ENCODE data around the gene RAB10. TPM values are rescaled to one million over a fixed set of nuclear protein-coding genes. Genes with fewer than 3 reads are reported as not detected.

RAB10 gene
- total and polyA plus RNA-seq, 2 of the 13 experiments (the other 11 are each of a cell fraction or from before 2014, with no cell fraction given): 48.2 to 120 TPM

GRCh38 chr2:26178746-26179436 is 145.0 kb downstream of the RAB10 start:
- no peak overlapping the region; the same call in 1 of the 2 replicates for H3K9ac ChIP-seq (ENCODE audit: insufficient read depth, low read depth, low read length)
- CTCF ChIA-PET (ENCODE audit: low intra/inter-chr PET ratio, low total read pairs): no interaction called here
- in situ Hi-C loops (cut with HindIII; ENCODE audit: extremely low pct_ligation_motif_present, low pct_unique_long_range_greater_than_20kb): no loop called here
- H4K20me1 ChIP-seq (ENCODE audit: insufficient read depth, low read length): no peaks in the 10 kb centered on the region
- POLR2A ChIA-PET: no interaction called here
- BruUV-seq (replicated peaks): no TSS peak
- no peak overlapping the region for H3K27ac ChIP-seq (ENCODE audit: extremely low read length, insufficient read depth, low read length)
- peaks cover 26% of the 10 kb centered on the region for H3K4me1 ChIP-seq (ENCODE audit: insufficient read depth, low read length)
- H3K79me2 ChIP-seq (ENCODE audit: insufficient read depth, low read length): no peaks in the 10 kb centered on the region
- no peak overlapping the region for H2AFZ ChIP-seq (ENCODE audit: low read length)
- H3K36me3 ChIP-seq (replicated peaks in 1 of 2; ENCODE audit: control insufficient read depth in 1 of 2, insufficient read depth in 2 of 2, low read length in 2 of 2): no peaks in the 10 kb centered on the region
- H3K27me3 ChIP-seq (ENCODE audit: control insufficient read depth in 1 of 2, insufficient read depth in 2 of 2, low read length in 2 of 2): peaks cover 14 to 64% of the 10 kb centered on the region in 2 experiments; a peak in 4 of 5 replicates
- peak; percentile 34 for ATAC-seq
- H3K4me3 ChIP-seq (replicated peaks in 1 of 3; ENCODE audit: insufficient read depth in 1 of 3, low read depth in 2 of 3, low read length in 3 of 3): peak overlapping the region; percentile 40 to 74 (median 64)
- intact Hi-C loops (cut with micrococcal nuclease; ENCODE audit: unreplicated experiment): no loop called here
- H3K9me3 ChIP-seq (ENCODE audit: low read length): no peaks in the 10 kb centered on the region
- WGBS (ENCODE audit: low lambda C conversion rate): 5% methylated on average over 29 of the region's 48 CpGs
- DNase-seq (ENCODE audit: low spot score): no peak
- FAIRE-seq: no peak
- peak overlapping the region; percentile 90 for H3K4me2 ChIP-seq (ENCODE audit: low read depth, low read length)
- no peak for TF ChIP-seq ZNF609 (CRISPR knock-in tag; IDR thresholded peaks at IDR 0.05; ENCODE audit: borderline replicate concordance)
- TF ChIP-seq ZNF292 (CRISPR knock-in tag; IDR thresholded peaks at IDR 0.05; ENCODE audit: borderline replicate concordance, low read depth): no peak
- no peak for TF ChIP-seq JUN (CRISPR knock-in tag; IDR thresholded peaks at IDR 0.05)
- TF ChIP-seq SMARCE1 (IDR thresholded peaks at IDR 0.05; ENCODE audit: borderline replicate concordance): no peak
- 0 out of 2 replicates have a peak, but pooled peaks have one; percentile 9 for TF ChIP-seq SAP130 (CRISPR knock-in tag; IDR thresholded peaks at IDR 0.05; ENCODE audit: low read depth)
- no peak for TF ChIP-seq ZNF24 (IDR thresholded peaks at IDR 0.05)
- no peak for TF ChIP-seq ZSCAN5A (CRISPR knock-in tag; IDR thresholded peaks at IDR 0.05; ENCODE audit: borderline replicate concordance)
- no peak for TF ChIP-seq TFDP1 (CRISPR knock-in tag; IDR thresholded peaks at IDR 0.05; ENCODE audit: borderline replicate concordance)
- TF ChIP-seq SNAPC5 (CRISPR knock-in tag; IDR thresholded peaks at IDR 0.05; ENCODE audit: borderline replicate concordance): no peak
- no peak for TF ChIP-seq KLF11 (CRISPR knock-in tag; IDR thresholded peaks at IDR 0.05)
- no peak for TF ChIP-seq ZNF205 (CRISPR knock-in tag; IDR thresholded peaks at IDR 0.05)
- TF ChIP-seq NR2C2 (CRISPR knock-in tag; IDR thresholded peaks at IDR 0.05; ENCODE audit: borderline replicate concordance): no peak
- peak; percentile 62 for TF ChIP-seq YY1 (IDR thresholded peaks at IDR 0.05; ENCODE audit: insufficient read depth, insufficient replicate concordance, low read depth, low read length)
- TF ChIP-seq BCL6 (CRISPR knock-in tag; IDR thresholded peaks at IDR 0.05): no peak
- TF ChIP-seq CREM (IDR thresholded peaks at IDR 0.05): no peak
- no peak for TF ChIP-seq CREM (CRISPR knock-in tag; IDR thresholded peaks at IDR 0.05)
- TF ChIP-seq ZNF891 (CRISPR knock-in tag; IDR thresholded peaks at IDR 0.05): no peak
- TF ChIP-seq CREBL2 (CRISPR knock-in tag; IDR thresholded peaks at IDR 0.05; ENCODE audit: borderline replicate concordance): no peak

All from HepG2 (cell line).